ENCODE results near the gene TAS1R2.

GRCh38 chr1:18899363-18900049 lies 40.0 kb upstream of the TAS1R2 start:
- TF ChIP-seq CTCF (IDR thresholded peaks at IDR 0.05; ENCODE audit: insufficient read depth, low read length) (no peak), REST (IDR thresholded peaks at IDR 0.05; ENCODE audit: insufficient replicate concordance, low read depth) (no peak)

Data from HL-60 (cell line).